Left lung (tissue), 14 donors: ENCODE data around the gene EIF1B. TPM values are rescaled to one million over a fixed set of nuclear protein-coding genes. Genes with fewer than 3 reads are reported as not detected.
A peak's percentile ranks its signal among the peaks of the same experiment; 100 is the strongest.

Experiments
- ATAC-seq: fragments of 200-7000 bp; cut with Tn5 transposase; one replicate; pipeline ENCODE4 v1.9.1; 2020; ENCODE audit warnings: moderate library complexity
- DNase-seq, 4 donors: peaks; one replicate each; pipeline ENCODE4 v3.0.0-alpha.2; 2013 to 2020
- H3K27ac ChIP-seq, 2 donors: fragments of 200-600 bp; sonication (generic) in 1 of 2; one replicate each; pipeline versions ENCODE4 v1.5.0 to v1.8.0; 2020 to 2021
- H3K27me3 ChIP-seq, 2 donors: fragments of 200-600 bp; sonication (generic) in 1 of 2; one replicate each; pipeline versions ENCODE4 v1.5.0 to v1.8.0; 2020 to 2021
- H3K36me3 ChIP-seq, 2 donors: fragments of 200-600 bp; sonication (generic) in 1 of 2; one replicate each; pipeline versions ENCODE4 v1.5.0 to v1.8.0; 2020 to 2021
- H3K4me1 ChIP-seq, 2 donors: fragments of 200-600 bp; one replicate each; pipeline ENCODE4 v1.8.0; 2021
- H3K4me3 ChIP-seq, 2 donors: fragments of 200-600 bp; sonication (generic) in 1 of 2; one replicate each; pipeline versions ENCODE4 v1.5.0 to v1.8.0; 2020 to 2021; ENCODE audit warnings: mild to moderate bottlenecking in 1 of 2
- H3K9me3 ChIP-seq, 2 donors: fragments of 200-600 bp; sonication (generic) in 1 of 2; one replicate each; pipeline versions ENCODE4 v1.5.0 to v1.8.0; 2020 to 2021
- intact Hi-C, 2 donors: fragments of 100-400 bp; cut with DNase I; formaldehyde crosslinking; loops; one replicate each; pipeline versions ENCODE4 v1.11.2 to v1.14.2; 2022
- long read RNA-seq, 12 donors: library from polyadenylated mRNA in 2 of 12; unstranded in 2 of 12; transcript quantifications; one replicate each; pipeline ENCODE4 v2.0.0 and lab custom pipeline, GENCODE V29; 2019 to 2026
- polyA plus RNA-seq, 6 donors: library from polyadenylated mRNA; unstranded; fragments of 120-200 nt; gene quantifications; one replicate each; pipeline ENCODE4 v1.2.1, GENCODE V29; 2013; ENCODE audit not compliant: insufficient read length in 6 of 6
- total RNA-seq, 2 donors: library from RNA; stranded (reverse); fragmentation: NEBNext Ultra II Directional; extraction: Animal tissue kit (Norgen Biotek cat#: 25700); gene quantifications; one replicate each; pipeline ENCODE4 v1.2.1, GENCODE V29; 2021
- TF ChIP-seq, protein P1 (sequence below), 2 donors: fragments of 200-600 bp; sonication (generic) in 1 of 2; IDR thresholded peaks; one replicate each; pipeline versions ENCODE4 v1.5.0 to v1.8.0; 2021; ENCODE audit warnings: antibody characterized with exemption in 2 of 2
- donor health status: DM: no; HTN: yes; CAD: no.
- donor health status: DM: no; HTN: no; CAD: no.

Gene EIF1B
- total RNA-seq (10 to 100 TPM; 37.7 to 54.0 TPM), polyA plus RNA-seq (100 to 1,000 TPM in 4 of 6 donors, 10 to 100 TPM in 2; 91.6 to 107 (median 102) TPM)
- long read RNA-seq, donor 1, transcript EIF1B-201 (4 exons, 1,010 nt) = major isoform, 86 of 97 reads
- long read RNA-seq, donor 1, transcript EIF1B-202 (2 exons, 873 nt) = minor isoform, 5 of 97 reads
- long read RNA-seq, donor 1, partial matches to known transcripts = 0 of 97 reads
- long read RNA-seq, donor 1, other reads (novel, unspliced or antisense) = 0 of 97 reads
- long read RNA-seq, donor 2, transcript EIF1B-201 (4 exons, 1,010 nt) = major isoform, 57 of 65 reads
- long read RNA-seq, donor 2, transcript EIF1B-202 (2 exons, 873 nt) = minor isoform, 5 of 65 reads
- long read RNA-seq, donor 2, partial matches to known transcripts = 0 of 65 reads
- long read RNA-seq, donor 2, other reads (novel, unspliced or antisense) = 0 of 65 reads
- long read RNA-seq, donor 3, transcript EIF1B-201 (4 exons, 1,010 nt) = major isoform, 65 of 68 reads
- long read RNA-seq, donor 3, partial matches to known transcripts = 0 of 68 reads
- long read RNA-seq, donor 3, other reads (novel, unspliced or antisense) = 0 of 68 reads
- long read RNA-seq, donor 4, transcript EIF1B-201 (4 exons, 1,010 nt) = major isoform, 49 of 49 reads
- long read RNA-seq, donor 4, partial matches to known transcripts = 0 of 49 reads
- long read RNA-seq, donor 4, other reads (novel, unspliced or antisense) = 0 of 49 reads
- long read RNA-seq, donor 5, transcript EIF1B-201 (4 exons, 1,010 nt) = major isoform, 61 of 67 reads
- long read RNA-seq, donor 5, partial matches to known transcripts = 0 of 67 reads
- long read RNA-seq, donor 5, other reads (novel, unspliced or antisense) = 0 of 67 reads
- long read RNA-seq, donor 6, transcript EIF1B-201 (4 exons, 1,010 nt) = major isoform, 66 of 70 reads
- long read RNA-seq, donor 6, partial matches to known transcripts = 0 of 70 reads
- long read RNA-seq, donor 6, other reads (novel, unspliced or antisense) = 0 of 70 reads
- long read RNA-seq, donor 7, transcript EIF1B-201 (4 exons, 1,010 nt) = major isoform, 32 of 32 reads
- long read RNA-seq, donor 7, partial matches to known transcripts = 0 of 32 reads
- long read RNA-seq, donor 7, other reads (novel, unspliced or antisense) = 0 of 32 reads
- long read RNA-seq, donor 8, transcript EIF1B-201 (4 exons, 1,010 nt) = major isoform, 35 of 40 reads
- long read RNA-seq, donor 8, partial matches to known transcripts = 0 of 40 reads
- long read RNA-seq, donor 8, other reads (novel, unspliced or antisense) = 0 of 40 reads
- long read RNA-seq, donor 9 = 0 reads
- long read RNA-seq, donor 10, transcript EIF1B-201 (4 exons, 1,010 nt) = major isoform, 59 of 63 reads
- long read RNA-seq, donor 10, partial matches to known transcripts = 1 of 63 reads
- long read RNA-seq, donor 10, other reads (novel, unspliced or antisense) = 3 of 63 reads
- long read RNA-seq, donor 11, transcript EIF1B-201 (4 exons, 1,010 nt) = major isoform, 103 of 121 reads
- long read RNA-seq, donor 11, transcript EIF1B-202 (2 exons, 873 nt) = minor isoform, 5 of 121 reads
- long read RNA-seq, donor 11, partial matches to known transcripts = 9 of 121 reads
- long read RNA-seq, donor 11, other reads (novel, unspliced or antisense) = 0 of 121 reads
- long read RNA-seq, donor 12, transcript EIF1B-201 (4 exons, 1,010 nt) = major isoform, 52 of 55 reads
- long read RNA-seq, donor 12, partial matches to known transcripts = 0 of 55 reads
- long read RNA-seq, donor 12, other reads (novel, unspliced or antisense) = 0 of 55 reads

DNA sequence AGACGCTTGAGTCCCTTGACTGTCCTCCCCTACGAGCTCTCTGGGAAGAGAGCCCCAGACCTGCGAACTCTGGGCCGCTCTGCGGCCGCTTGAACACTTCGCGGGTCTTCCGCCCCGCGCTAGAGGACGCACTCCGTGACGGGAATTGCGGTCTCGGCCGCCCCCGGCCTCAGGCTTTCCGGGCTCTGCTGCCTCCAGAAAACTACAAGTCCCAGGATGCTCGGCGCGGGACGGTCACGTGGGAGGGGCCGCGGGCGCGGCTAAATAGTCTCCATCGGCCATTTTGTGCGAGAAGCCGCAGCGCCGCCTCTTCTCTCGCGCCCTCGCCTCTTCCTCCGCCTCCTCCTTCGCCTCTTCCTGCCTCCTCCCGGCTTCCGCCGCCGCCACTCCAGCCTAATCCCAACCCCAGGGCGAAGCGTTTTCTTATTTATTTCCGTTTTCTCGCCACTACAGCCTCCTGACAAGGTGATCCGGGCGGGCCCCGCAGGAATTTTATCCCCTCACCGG, at the start of gene EIF1B:
TSS of gene EIF1B (plus strand) at position 290 of the 507 bp plus-strand sequence. CDS start 235 bp downstream, outside the sequence.
- peak; percentile 97 for ATAC-seq
- no peaks in the 10 kb centered on the region for H3K9me3 ChIP-seq
- intact Hi-C loops = no loop called here

DNA sequence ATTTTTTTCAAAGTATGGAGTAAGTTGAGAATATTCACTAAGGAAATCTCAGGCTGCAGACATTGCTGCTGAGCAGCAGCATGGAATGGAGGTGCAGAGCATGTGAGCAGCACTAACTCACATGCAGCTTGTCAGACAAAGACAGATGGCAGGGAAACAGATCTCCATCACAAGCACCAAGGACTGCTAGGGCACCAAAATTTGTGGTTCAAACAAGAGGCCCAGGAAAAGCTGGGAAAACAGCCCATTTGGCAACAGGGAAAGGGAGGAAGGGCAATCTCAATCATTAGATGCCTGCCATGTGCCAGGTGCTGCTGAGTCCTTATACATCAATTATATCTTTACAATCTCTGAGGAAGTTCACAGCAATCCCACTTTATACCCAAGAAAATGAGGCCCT, 47.2 kb upstream of the EIF1B start:
- no peaks in the 10 kb centered on the region for H3K27me3 ChIP-seq
- intact Hi-C loops = no loop called here
- no peak overlapping the region for H3K4me3 ChIP-seq
- TF ChIP-seq, protein P1, sequence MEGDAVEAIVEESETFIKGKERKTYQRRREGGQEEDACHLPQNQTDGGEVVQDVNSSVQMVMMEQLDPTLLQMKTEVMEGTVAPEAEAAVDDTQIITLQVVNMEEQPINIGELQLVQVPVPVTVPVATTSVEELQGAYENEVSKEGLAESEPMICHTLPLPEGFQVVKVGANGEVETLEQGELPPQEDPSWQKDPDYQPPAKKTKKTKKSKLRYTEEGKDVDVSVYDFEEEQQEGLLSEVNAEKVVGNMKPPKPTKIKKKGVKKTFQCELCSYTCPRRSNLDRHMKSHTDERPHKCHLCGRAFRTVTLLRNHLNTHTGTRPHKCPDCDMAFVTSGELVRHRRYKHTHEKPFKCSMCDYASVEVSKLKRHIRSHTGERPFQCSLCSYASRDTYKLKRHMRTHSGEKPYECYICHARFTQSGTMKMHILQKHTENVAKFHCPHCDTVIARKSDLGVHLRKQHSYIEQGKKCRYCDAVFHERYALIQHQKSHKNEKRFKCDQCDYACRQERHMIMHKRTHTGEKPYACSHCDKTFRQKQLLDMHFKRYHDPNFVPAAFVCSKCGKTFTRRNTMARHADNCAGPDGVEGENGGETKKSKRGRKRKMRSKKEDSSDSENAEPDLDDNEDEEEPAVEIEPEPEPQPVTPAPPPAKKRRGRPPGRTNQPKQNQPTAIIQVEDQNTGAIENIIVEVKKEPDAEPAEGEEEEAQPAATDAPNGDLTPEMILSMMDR (IDR thresholded peaks at IDR 0.05) = no peak
- H3K36me3 ChIP-seq = no peaks in the 10 kb centered on the region
- ATAC-seq = no peak
- H3K27ac ChIP-seq = no peak overlapping the region
- no peaks in the 10 kb centered on the region for H3K4me1 ChIP-seq
- H3K9me3 ChIP-seq = no peaks in the 10 kb centered on the region
- no peak for DNase-seq

More for the DNA sequence above, at the start of gene EIF1B:
- peak within 1 kb of the TSS; percentile 74 to 86 for H3K4me3 ChIP-seq
- H3K4me1 ChIP-seq = peaks cover 6 to 48% of the 10 kb centered on the region in 2 donors
- peak; percentile 98 to 99 (median 98) for DNase-seq
- no peaks in the 10 kb centered on the region for H3K27me3 ChIP-seq
- TF ChIP-seq, protein P1 (IDR thresholded peaks at IDR 0.05) = peak; percentile 81 to 92
- peak within 1 kb of the TSS; percentile 92 to 95 for H3K27ac ChIP-seq
- peaks cover 0 to 30% of the 10 kb centered on the region in 2 donors for H3K36me3 ChIP-seq

DNA sequence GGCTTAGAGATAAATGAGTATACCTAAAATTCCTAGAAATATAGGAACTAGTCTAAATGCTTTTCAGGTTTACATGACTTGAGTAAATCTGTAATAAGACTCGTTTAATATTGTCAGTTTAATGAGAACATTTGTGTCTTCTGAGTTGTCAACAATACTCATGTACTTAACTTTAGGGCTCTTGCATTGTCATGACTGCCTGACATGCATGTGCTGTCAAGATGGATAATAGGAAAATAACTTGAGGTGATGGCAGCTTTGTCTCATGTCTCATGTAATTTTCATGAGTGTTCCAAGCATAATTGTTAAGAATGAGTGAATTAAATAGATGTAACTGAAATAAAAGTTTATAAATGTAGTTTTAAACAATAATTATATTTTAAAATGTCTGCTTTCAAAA, 45.1 kb upstream of the EIF1B start:
- Histone ChIP-seq H3K27ac (no peak overlapping the region), H3K36me3 (no peaks in the 10 kb centered on the region), H3K27me3 (no peaks in the 10 kb centered on the region), H3K4me1 (no peaks in the 10 kb centered on the region), H3K4me3 (no peak overlapping the region), H3K9me3 (no peaks in the 10 kb centered on the region)
- TF ChIP-seq, protein P1 (IDR thresholded peaks at IDR 0.05) = no peak
- intact Hi-C loops = no loop called here
- ATAC-seq = no peak
- no peak for DNase-seq

DNA sequence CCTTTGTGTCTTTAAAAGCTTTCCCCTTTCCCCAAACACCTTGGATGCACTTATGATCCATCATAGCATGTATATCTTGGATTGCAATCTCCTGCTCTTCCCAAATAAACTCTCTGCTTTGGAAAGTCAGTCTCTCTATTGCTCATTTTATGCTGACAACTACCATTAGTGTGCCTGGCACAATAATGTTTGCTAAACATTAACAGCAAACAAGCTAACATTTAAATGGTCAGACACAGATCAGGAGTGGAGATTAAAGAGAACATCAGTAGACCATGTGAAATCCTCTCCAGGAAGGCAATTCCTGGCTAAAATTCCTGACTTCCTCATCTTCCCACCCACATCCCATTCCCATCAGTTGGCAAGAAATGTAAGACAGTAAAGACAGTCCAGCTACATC, 44.3 kb upstream of the EIF1B start:
- intact Hi-C loops = no loop called here
- no peaks in the 10 kb centered on the region for H3K9me3 ChIP-seq
- H3K27me3 ChIP-seq = no peaks in the 10 kb centered on the region
- no peak for DNase-seq
- H3K4me1 ChIP-seq = no peaks in the 10 kb centered on the region
- ATAC-seq = no peak
- no peaks in the 10 kb centered on the region for H3K36me3 ChIP-seq
- H3K27ac ChIP-seq = no peak overlapping the region
- no peak overlapping the region for H3K4me3 ChIP-seq
- TF ChIP-seq, protein P1 (IDR thresholded peaks at IDR 0.05) = no peak
